K562 (cell line): ENCODE measurements around the gene HOGA1.
"Not testable (repeated sequence)": the region's sequence is repeated elsewhere in the genome, so short reads cannot be mapped to it uniquely, and the experiment has no call there.

Source experiments
- BHLHE40 ChIP-seq: IDR thresholded peaks from 2 replicates; pipeline ENCODE4 v1.6.1; 2011; ENCODE audit warnings: low read length, improper control_type of control experiment
- CEBPB ChIP-seq: fragments of 450-650 bp; IDR thresholded peaks from 2 replicates; pipeline ENCODE4 v1.6.1; 2016; ENCODE audit warnings: missing genetic modification characterization, missing compliant biosample characterization
- CHD4 ChIP-seq: fragments of 200-600 bp; sonication (generic); IDR thresholded peaks from 3 replicates; pipeline ENCODE4 v1.6.1; 2012; ENCODE audit warnings: low read depth, mild to moderate bottlenecking, mixed read lengths, low read length, inconsistent platforms; ENCODE audit not compliant: insufficient read depth, insufficient replicate concordance, poor library complexity, severe bottlenecking
- GTF2F1 ChIP-seq: IDR thresholded peaks from 2 replicates; pipeline ENCODE4 v1.6.1; 2011; ENCODE audit warnings: low read depth, low read length, improper control_type of control experiment
- NFYB ChIP-seq: IDR thresholded peaks from 2 replicates; pipeline ENCODE4 v1.6.1; 2011; ENCODE audit warnings: mild to moderate bottlenecking, moderate library complexity; ENCODE audit not compliant: insufficient read length; ENCODE audit errors: extremely low read depth
- ZNF3 ChIP-seq: fragments of 250-450 bp; sonication (Bioruptor Pico); IDR thresholded peaks from 2 replicates; pipeline ENCODE4 v1.5.0; 2021; ENCODE audit warnings: mild to moderate bottlenecking, moderate library complexity
- TF ChIP-seq, protein P1 (sequence below), 3 experiments: IDR thresholded peaks in 2 of 3; conservative IDR thresholded peaks in 1 of 3; 2 replicates each; pipeline ENCODE4 v1.5.1; 2011 to 2012; ENCODE audit warnings: low read length in 3 of 3, mild to moderate bottlenecking in 3 of 3, control low read depth in 2 of 3, improper control_type of control experiment in 1 of 3, inconsistent platforms in 1 of 3, low read depth in 1 of 3, mixed read lengths in 1 of 3, moderate library complexity in 1 of 3; ENCODE audit not compliant: insufficient read depth in 2 of 3

- TF ChIP-seq CEBPB (tag); CHD4; NFYB; GTF2F1; ZNF3; BHLHE40: not testable (repeated sequence)
- TF ChIP-seq, protein P1, sequence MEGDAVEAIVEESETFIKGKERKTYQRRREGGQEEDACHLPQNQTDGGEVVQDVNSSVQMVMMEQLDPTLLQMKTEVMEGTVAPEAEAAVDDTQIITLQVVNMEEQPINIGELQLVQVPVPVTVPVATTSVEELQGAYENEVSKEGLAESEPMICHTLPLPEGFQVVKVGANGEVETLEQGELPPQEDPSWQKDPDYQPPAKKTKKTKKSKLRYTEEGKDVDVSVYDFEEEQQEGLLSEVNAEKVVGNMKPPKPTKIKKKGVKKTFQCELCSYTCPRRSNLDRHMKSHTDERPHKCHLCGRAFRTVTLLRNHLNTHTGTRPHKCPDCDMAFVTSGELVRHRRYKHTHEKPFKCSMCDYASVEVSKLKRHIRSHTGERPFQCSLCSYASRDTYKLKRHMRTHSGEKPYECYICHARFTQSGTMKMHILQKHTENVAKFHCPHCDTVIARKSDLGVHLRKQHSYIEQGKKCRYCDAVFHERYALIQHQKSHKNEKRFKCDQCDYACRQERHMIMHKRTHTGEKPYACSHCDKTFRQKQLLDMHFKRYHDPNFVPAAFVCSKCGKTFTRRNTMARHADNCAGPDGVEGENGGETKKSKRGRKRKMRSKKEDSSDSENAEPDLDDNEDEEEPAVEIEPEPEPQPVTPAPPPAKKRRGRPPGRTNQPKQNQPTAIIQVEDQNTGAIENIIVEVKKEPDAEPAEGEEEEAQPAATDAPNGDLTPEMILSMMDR (IDR thresholded peaks at IDR 0.05 in 2 of 3, conservative IDR thresholded peaks at IDR 0.05 in 1 of 3; ENCODE audit: insufficient read depth in 2 of 3, low read depth in 1 of 3, low read length in 3 of 3), result not testable (repeated sequence)
Measured at GRCh38 chr10:97555541-97555940, 28.6 kb upstream of the HOGA1 start.
